Measurements from ENCODE around the gene CRNKL1.
A peak's percentile ranks its signal among the peaks of the same experiment; 100 is the strongest.

CRNKL1 gene

DNA sequence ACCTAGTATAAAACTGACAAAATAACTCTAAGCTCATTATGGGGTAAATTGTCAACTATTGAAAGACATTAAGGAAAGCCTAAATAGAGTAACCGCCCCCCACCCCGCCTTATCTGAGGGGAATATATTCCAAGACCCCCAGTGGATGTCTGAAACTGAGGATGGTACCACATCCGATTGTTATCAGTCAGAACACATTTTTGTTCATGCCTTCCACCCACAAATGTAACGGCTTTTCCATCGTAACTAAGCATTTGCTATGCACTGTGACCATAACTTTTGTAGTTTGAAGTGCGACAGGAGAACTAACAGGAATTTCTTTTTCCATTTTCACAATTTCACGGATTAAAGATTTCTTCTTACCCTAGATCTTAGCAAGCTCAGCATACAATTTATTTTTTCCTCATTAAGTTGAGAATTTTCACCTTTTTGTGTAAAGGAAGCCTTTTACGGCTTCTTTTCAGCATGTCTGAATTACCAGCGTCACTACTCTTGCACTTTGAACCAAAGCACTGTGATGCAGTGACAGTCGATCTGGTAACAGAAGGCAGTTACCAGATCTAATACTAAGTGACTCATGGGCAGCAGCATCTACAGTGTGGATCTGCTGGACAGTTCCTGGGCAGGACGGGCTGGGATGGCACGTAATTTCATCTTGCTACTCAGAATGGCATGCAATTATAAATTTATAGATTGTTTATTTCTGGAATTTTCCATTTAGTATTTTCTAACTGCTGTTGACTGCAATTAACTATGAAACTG lies 11.9 kb upstream of the CRNKL1 start:
- DNase-seq (ENCODE audit: low read depth in 1 of 2, low spot score in 1 of 2), result no peak

DNA sequence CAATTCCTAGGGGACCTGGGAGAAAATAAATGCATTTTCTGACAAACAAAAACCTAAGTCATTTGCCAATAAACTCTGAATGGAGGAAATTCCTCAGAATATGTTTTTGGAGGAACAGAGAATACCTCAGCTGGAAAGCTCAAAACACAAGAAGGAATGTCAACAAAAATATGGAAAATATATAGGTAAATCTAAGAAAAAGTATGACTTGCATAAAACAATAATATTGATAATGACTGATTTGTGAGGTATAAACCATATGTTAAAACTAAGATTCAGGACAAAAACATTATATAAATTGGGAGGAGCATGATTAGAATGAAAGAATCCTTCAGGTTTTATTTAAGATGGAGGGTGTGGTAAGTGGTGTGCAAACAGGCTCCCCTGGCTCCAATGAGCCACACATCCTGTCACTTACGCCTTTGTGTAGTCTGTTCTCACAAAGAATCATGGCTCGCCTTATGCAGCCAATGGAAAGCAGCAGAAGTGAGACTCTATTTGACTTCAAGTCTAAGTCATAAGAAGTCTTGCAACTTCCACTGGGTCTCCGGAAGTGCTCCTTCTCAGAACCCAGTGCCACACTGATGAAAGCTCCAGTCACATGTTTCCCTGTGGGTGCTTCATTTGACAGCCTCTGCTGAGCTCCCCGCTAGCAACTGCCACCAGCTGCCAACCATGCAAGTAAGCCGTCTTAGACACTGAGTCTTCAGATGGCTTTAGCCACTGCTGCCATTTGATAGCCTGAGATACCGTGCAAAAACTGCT lies 8.2 kb upstream of the CRNKL1 start:
- DNase-seq (ENCODE audit: low read depth in 1 of 2, low spot score in 1 of 2), result no peak

DNA sequence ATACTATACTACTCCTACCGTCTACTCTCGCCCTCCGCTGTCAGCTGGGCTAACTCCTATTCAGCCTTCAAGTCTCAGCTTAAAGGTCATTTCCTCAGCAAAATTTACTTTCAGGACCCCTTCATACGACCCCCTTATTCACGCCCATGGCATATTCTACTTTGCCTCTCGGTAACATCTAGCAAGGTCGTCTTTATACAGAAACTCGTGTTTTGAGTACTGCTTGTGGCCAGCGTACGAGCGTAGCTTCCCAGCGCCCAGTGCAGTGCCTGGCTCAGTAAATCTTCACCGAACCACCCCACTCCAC lies 546 bp downstream of the CRNKL1 start:
- DNase-seq (ENCODE audit: low read depth in 1 of 2, low spot score in 1 of 2), result no peak

DNA sequence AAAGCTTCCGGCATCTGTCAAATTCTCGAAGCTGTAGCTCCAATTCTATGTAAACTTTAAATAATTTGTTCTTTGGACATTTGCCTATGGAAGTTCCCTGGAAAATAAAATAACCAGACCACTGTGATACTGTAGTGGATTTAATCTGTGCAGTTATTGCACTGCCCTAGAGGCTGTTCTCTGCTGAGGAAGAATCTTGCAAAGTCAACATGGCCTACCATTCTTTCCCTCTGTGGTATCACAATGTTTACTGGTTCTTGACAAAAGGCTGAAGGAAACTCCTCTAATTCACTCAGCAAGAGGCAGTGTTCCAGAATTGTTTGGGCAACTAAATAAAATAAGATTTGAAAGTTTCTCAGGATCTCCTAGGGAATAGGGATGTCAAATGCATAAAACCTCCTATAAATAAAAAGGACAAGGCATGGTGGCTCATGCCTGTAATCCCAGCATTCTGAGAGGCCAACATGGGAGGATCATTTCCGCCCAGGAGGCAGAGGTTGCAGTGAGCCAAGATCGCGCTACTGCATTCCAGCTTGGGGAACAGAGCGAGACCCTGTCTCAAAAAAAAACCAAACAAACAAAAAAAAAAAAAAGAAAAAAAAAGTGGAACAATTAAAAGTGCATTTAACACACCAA lies 12.4 kb downstream of the CRNKL1 start:
- DNase-seq (ENCODE audit: low read depth in 1 of 2, low spot score in 1 of 2), result no peak

DNA sequence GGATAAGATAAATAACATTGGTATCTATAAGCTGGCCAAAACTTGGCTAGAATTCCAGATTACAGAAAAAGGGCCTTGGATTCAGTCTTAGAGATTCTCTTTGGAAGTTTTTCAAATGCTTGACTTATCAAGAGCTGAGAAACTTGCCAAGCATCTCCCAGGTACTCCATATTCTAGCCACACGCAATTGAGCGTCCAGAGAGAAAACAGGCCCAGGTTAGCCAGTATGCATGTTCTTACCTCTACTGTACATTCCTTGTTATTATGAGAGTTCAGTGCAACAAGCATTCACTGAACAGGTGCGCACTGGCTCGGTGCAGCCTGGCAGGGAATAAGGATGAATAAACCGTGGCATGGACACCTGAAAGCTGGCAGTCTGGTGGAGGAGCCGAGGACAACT lies 13.7 kb downstream of the CRNKL1 start:
- no peak for DNase-seq (ENCODE audit: low read depth in 1 of 2, low spot score in 1 of 2)

DNA sequence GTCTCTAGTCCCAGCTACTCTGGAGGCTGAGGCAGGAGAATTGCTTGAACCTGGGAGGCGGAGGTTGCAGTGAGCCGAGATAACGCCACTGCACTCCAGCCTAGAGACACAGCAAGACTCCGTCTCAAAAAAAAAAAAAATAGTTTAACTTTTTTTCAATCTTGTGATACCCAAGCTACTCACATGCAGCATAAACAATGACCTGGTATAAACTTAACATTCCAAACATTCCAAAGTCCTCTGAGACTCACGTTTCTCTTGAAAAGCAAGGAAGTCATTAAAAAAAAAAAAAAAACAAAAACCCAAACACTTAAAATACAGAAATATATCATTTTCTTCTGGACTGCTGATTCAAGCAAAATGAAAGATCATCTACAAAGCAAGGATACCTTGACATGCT lies 14.3 kb downstream of the CRNKL1 start:
- DNase-seq (ENCODE audit: low read depth in 1 of 2, low spot score in 1 of 2), result no peak

DNA sequence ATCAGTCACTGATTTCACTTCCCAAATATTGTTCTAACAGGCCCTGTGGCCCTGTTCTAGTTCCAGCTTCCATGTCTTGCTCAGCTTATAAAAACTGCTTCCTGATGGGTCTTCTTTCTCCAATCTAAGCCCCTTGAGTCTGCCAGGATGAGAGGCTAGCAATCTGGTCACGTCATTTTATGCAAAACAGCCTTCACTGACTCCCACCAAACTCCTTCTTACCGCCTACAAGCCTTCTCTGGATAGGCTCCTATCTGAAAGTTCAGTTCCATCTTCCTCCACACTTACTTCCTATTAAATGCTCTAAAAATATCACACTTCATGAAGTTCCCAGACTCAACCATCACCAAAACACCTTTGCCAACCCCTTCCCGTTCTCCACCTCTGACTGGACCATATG lies 15.5 kb downstream of the CRNKL1 start:
- DNase-seq (ENCODE audit: low read depth in 1 of 2, low spot score in 1 of 2), result no peak

DNA sequence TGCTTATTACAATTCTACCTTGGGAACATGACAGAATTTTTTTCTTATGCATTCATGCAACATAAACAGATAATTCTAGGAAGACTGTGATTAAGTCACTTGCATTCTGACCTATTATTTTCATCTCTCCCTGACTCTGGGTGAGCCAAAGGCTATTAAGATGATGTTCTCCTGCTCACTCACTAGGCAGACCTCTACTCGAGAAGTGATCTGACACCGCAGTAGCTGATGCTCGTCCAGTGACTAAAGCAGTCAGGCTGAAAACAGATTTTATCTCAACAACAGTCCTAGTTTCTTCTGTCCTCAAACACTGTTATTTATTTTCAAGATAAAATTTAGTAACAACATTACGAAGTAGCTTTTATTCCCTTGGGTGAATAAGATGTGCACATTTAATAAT lies 17.8 kb downstream of the CRNKL1 start:
- DNase-seq (ENCODE audit: low read depth in 1 of 2, low spot score in 1 of 2), result no peak

DNA sequence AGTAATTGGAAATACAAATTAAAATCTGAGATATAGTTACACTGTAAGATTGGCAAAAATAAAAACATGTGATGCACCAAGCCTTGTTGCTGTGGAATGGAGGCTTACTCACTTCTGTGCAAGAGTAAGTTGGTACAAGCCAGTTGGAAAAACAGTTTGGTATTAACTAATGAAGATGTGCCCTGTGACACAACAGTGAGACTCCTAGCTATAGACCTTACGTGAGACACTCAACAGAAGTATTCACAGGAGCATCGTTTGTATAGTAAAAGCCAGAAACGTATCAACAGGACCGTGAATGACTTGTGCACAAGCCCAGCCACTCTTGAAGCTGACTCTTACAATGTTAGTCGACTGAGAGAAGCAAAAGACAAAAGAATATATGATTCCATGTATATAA lies 20.5 kb downstream of the CRNKL1 start:
- DNase-seq (ENCODE audit: low read depth in 1 of 2, low spot score in 1 of 2), result no peak

DNA sequence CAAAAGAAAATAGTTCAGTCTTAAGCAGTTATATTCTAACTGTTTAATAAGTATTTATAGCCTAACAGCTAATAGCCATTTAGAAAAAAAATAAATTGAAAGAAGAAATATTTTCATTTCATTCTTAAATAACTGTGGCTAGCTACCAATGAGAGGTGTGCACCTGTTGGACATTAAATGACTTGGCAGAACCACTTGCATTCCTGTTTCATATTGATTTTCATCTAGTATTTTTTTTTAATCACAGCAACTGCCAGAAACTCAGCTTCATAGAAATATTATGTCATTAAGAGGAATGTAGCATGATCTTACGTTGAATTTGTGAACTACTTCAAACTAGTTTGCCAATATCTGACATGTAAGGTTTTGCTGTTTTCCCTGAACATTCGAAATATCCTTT lies 25.0 kb downstream of the CRNKL1 start:
- DNase-seq (ENCODE audit: low read depth in 1 of 2, low spot score in 1 of 2), result no peak

DNA sequence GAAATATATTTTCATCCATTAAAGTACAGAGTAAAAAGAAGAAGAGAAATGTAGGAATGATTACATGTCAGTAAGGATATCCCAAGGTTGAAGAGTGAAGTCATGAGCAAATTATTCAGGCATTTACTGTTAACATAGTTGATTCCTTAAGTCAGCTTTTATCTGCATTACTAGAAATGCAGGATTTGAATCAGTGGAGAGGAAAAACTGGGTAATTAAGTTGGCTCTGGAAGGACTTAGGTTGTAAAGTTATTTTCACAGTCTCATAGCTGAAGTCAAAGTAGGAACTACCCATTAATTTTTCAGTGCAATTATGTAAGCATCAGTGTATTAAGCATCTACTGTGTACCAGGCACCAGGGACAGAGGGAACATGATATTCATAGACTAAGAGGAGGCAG lies 27.3 kb downstream of the CRNKL1 start:
- no peak for DNase-seq (ENCODE audit: low read depth in 1 of 2, low spot score in 1 of 2)

DNA sequence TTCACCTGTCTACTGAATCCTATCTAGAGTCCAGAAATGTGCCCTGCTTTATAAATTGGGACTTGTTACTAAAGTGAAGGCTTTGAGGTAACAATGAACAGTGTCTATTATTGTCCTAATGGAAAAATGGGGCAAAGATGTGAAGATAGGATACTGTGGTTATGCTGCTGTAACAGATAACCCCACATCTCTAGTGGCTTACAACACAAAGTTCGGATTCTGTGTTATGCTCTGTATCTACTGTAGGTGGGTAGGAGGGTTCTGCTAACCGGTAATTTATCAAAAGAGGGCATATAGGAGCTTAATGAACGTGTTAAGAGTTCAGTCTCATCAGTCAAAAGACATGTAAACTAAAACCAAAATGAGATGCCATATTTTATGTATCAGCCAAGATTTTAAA lies 28.9 kb downstream of the CRNKL1 start:
- no peak for DNase-seq (ENCODE audit: low read depth in 1 of 2, low spot score in 1 of 2)

DNA sequence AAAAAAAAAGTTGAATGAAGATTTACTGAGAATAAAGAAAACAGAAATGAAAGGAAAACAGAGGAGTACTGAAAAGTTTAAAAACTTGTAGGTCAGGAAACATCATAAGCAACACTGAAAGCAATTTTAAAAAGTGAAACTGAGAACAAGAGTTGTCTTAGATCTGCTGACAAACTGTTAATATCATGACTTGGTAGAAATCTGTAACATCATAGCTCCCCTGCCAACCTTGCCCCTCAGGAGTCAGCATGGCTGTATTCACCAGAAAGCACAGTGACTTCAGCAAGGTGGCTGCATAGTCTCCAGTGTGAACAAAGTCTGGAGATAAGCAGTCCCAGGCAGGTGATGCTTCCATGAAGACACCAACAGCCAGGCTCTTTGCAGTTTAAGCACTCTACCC lies 29.8 kb downstream of the CRNKL1 start:
- DNase-seq (ENCODE audit: low read depth in 1 of 2, low spot score in 1 of 2), result no peak

DNA sequence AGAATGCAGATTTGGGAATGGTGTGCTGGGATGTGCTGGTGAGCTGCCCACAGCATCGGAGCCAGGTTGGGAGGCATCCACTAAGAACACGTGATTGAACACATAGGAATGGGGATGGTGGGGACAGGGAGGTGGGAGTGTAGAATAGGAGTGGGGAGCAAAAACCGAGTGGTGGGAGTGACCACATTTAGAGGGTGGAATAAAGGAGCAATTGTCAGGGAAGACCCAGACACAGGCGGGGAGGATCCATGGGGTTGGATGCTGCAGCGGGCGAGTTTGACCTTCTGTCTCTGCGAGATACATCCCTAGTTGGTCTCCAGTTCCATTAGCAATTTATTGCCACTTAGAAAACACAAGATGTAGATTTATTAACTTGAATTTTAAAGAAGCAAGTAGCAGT lies 30.4 kb downstream of the CRNKL1 start:
- DNase-seq (ENCODE audit: low read depth in 1 of 2, low spot score in 1 of 2), result no peak

DNA sequence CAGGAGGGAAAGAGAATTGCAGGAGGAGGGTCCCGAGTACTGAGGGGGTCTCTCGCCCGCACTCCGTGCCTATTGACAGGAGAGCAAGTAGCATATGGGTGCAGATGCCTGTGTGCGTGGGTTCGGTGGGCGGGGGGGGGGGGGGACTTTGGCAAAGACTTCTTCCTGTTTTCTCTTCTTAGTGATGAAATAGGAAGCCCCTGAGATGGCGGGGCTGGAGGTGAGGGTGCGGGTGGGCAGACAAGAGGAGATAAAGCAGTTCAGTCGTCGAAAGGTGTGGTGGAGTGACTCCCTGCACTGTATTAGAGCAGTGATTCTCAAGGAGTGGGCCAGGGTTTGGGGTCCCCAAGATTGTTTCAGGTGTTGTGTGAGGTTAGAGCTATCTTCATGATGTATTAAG lies 31.4 kb downstream of the CRNKL1 start:
- DNase-seq (ENCODE audit: low read depth in 1 of 2, low spot score in 1 of 2), result no peak

DNA sequence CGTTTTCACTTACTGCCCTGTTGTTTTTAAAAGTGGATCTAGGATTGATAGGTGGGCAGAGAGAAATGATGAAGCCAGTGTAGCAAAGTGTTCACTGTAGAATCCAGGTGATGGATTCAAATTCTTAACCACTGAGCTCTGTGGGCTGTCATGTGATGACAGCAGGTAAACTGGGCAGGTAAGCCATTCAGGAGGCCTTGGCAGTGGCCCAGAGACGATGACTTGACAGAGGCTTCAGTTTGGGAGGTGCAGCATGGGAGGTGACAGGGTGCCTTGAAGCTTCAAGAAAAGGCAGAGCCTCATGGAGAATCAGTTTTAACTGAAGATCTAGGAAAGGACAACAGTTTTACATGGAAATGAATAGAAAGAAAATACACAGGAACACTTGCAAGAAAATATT lies 33.1 kb downstream of the CRNKL1 start:
- DNase-seq (ENCODE audit: low read depth in 1 of 2, low spot score in 1 of 2), result no peak

DNA sequence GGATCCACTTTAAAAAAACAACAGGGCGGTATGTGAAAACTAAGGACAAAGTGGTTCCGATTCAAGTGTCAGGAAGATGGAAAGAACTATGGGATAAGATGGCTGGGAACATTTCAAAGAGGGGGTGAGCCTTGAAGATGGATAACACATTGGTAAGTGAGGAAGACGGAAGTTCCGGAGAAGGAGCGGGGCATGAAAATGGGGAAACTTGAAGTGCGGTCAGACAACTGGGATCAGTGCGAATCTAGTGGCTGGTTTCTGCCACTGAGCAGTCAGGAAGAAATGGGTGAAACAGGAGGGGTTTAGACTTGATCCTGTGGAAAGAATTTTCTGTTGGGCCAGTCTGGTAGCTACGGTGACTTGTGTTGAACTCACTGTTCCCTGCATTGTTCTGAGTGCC lies 33.9 kb downstream of the CRNKL1 start:
- no peak for DNase-seq (ENCODE audit: low read depth in 1 of 2, low spot score in 1 of 2)

DNA sequence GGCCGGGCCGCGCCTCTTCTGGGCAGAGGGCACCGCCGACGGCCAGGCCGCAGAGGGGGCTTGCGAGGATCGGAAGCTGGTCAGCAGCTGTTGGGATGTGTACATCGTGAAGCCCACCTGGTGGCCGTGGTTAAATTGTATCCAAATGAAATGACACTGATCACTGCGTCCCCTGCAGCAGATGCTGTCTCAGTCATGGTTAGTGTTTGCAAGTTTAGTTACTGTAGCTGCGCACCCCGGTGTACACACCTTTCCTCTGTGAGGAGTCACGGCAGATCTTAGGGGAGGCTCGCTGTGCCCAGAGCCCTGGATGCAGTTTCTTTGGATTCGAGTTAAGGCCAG lies 34.5 kb downstream of the CRNKL1 start:
- no peak for DNase-seq (ENCODE audit: low read depth in 1 of 2, low spot score in 1 of 2)

DNA sequence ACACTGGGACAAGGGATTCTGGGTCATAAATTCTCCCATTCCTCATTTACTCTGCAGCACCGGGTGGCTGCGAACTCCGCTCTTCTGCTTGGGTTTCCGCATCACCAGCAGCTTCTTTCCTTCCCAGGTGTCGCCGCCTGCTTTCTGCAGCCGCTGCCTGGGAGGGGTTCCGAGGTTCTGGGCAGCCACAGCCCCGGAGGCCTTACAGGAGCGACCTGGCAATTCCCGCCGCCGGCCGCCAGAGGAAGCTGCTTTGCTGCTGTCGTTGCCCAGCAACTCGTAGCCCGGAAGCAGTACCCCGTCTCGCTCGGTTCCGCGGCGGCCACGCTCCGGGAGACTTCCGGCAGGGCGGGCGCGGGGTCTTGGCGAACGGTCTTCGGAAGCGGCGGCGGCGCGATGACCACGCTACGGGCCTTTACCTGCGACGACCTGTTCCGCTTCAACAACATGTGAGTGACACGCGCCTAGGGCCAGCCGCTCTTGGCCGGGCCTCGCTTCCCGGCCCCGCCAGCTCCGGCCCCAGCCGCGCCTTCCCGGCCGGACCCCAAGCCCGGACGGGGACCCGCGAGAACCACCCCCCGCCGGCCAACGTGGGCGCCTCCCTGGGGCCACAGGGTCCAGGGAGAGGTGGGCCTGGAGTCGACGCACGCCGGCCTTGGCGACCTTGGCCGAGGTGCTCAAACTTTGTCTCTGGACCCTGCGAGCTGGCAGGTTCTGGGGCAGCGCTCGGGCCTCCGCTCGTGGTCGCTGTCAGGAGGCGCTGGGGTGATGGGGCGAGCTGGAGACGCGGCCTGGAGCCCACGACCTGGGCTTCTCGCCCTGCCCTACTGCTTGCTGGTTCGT lies 35.0 kb downstream of the CRNKL1 start, which contains the start of gene NAA20:
TSS of gene NAA20 (plus strand) at position 362 of the 843 bp plus-strand sequence. CDS start at position 397, 35 bp downstream.
- DNase-seq (ENCODE audit: low read depth in 1 of 2, low spot score in 1 of 2), result peak; percentile 82 to 85

DNA sequence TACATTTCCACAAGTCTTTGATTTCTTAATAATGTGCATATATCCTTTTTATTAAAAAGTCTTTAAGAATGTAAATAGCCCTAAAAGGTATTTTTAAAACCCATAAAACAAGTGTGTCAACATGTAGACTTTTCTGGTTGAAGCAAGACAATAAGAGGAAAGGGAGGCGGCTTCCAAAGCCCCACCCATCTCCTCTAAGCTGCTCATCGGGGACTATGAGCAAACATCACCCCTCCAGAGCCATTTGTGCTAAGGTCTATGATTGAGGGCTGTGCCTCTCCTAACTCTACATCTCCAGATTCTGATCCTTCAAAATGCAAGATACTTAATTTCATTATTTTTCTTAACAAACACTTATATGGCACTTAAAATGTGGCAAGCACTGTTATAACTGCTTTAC lies 37.6 kb downstream of the CRNKL1 start:
- no peak for DNase-seq (ENCODE audit: low read depth in 1 of 2, low spot score in 1 of 2)

DNA sequence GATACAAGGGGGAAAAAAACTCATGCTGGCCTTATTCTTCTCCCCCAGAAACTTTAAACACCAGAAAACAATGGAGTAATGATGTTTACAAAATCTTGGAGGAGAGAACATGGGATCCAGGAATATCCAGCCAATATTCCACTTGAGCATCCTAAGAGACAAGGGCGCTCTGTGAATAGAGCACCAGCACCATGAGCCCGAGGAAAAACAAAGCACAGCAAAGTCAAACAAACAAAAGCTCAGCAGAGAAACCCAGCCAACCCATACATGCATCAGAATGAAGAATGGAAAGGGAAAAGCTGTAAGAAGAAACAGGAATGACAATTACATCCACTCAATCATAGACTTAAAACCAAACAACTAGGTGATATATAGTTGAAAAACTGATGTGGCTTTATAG lies 39.7 kb downstream of the CRNKL1 start:
- DNase-seq (ENCODE audit: low read depth in 1 of 2, low spot score in 1 of 2), result no peak

Data from activated T-helper 1 cell treated with anti-CD3 and anti-CD28 coated beads, Interleukin-2, amount 50 U/mL, for 16 hours (primary cell).